OCI-LY1 (cell line): Measurements from ENCODE around the gene ADGRL1.

ENCODE experiments used
- H2AFZ ChIP-seq: fragments of 200-600 bp; sonication (generic), shearing (Covaris generic); 2 replicates; pipeline ENCODE4 v1.6.0; 2014; ENCODE audit warnings: antibody characterized with exemption, mild to moderate bottlenecking, low read length
- H3F3A ChIP-seq: fragments of 200-600 bp; sonication (generic), shearing (Covaris generic); 2 replicates; pipeline ENCODE4 v1.6.0; 2014; ENCODE audit warnings: mild to moderate bottlenecking, antibody characterized with exemption, low read length, moderate library complexity; ENCODE audit not compliant: insufficient read depth
- H3K27ac ChIP-seq: fragments of 200-600 bp; sonication (generic); 2 replicates; pipeline ENCODE4 v1.5.1; 2014; ENCODE audit warnings: low read length, mixed run types, mild to moderate bottlenecking, low read depth; ENCODE audit not compliant: poor library complexity, severe bottlenecking
- H3K27me3 ChIP-seq: fragments of 200-600 bp; sonication (generic); 2 replicates; pipeline ENCODE4 v1.6.0; 2014; ENCODE audit warnings: antibody characterized with exemption, mild to moderate bottlenecking, low read length, moderate library complexity; ENCODE audit not compliant: insufficient read depth
- H3K36me3 ChIP-seq: fragments of 200-600 bp; sonication (generic); 2 replicates; pipeline ENCODE4 v1.6.1; 2014; ENCODE audit warnings: mild to moderate bottlenecking, antibody characterized with exemption, low read length, moderate library complexity, mixed read lengths; ENCODE audit not compliant: insufficient read depth
- H3K4me1 ChIP-seq: fragments of 200-600 bp; sonication (generic); 2 replicates; pipeline ENCODE4 v1.5.1; 2014; ENCODE audit warnings: mild to moderate bottlenecking, low read length, moderate library complexity; ENCODE audit not compliant: insufficient read depth, severe bottlenecking
- H3K4me2 ChIP-seq: fragments of 200-600 bp; sonication (generic), shearing (Covaris generic); 2 replicates; pipeline ENCODE4 v1.6.1; 2014; ENCODE audit warnings: low read length
- H3K4me3 ChIP-seq: fragments of 200-600 bp; sonication (generic); 2 replicates; pipeline ENCODE4 v1.5.1; 2014; ENCODE audit warnings: low read length, low read depth, mild to moderate bottlenecking, mixed read lengths; ENCODE audit not compliant: poor library complexity, severe bottlenecking
- H3K79me2 ChIP-seq: fragments of 200-600 bp; shearing (Covaris generic); 2 replicates; pipeline ENCODE4 v1.6.1; 2016; ENCODE audit warnings: mixed run types, low read length, mixed read lengths; ENCODE audit not compliant: insufficient read depth
- H3K9ac ChIP-seq: fragments of 200-600 bp; sonication (generic), shearing (Covaris generic); 2 replicates; pipeline ENCODE4 v1.6.1; 2014; ENCODE audit warnings: mild to moderate bottlenecking, low read length, mixed read lengths
- H3K9me2 ChIP-seq: fragments of 200-600 bp; sonication (generic), shearing (Covaris generic); 2 replicates; pipeline ENCODE4 v1.6.1; 2014; ENCODE audit warnings: low read depth, mild to moderate bottlenecking, low read length, mixed read lengths
- H3K9me3 ChIP-seq: fragments of 200-600 bp; shearing (Covaris generic); 2 replicates; pipeline ENCODE4 v1.6.1; 2014; ENCODE audit warnings: low read length, mixed read lengths
- H4K20me1 ChIP-seq: fragments of 200-600 bp; sonication (generic), shearing (Covaris generic); 2 replicates; pipeline ENCODE4 v1.6.0; 2016; ENCODE audit warnings: mild to moderate bottlenecking, low read length; ENCODE audit not compliant: insufficient read depth
- CTCF ChIP-seq: fragments of 200-600 bp; sonication (generic), shearing (Covaris generic); IDR thresholded peaks from 2 replicates; pipeline ENCODE4 v1.5.1; 2017; ENCODE audit warnings: mild to moderate bottlenecking, antibody characterized with exemption, low read length, moderate library complexity, mixed read lengths
- EZH2 ChIP-seq: fragments of 200-600 bp; sonication (generic), shearing (Covaris generic); IDR thresholded peaks from 2 replicates; pipeline ENCODE4 v1.8.0; 2017; ENCODE audit warnings: borderline replicate concordance, mixed run types, mild to moderate bottlenecking, antibody characterized with exemption, low read length, moderate library complexity, mixed read lengths

ADGRL1 gene

GRCh38 chr19:14127929-14128509, 78.0 kb downstream of the ADGRL1 start:
- Histone ChIP-seq H3K27ac (peak overlapping the region; percentile 11), H2AFZ (no peak overlapping the region), H3K4me3 (no peak overlapping the region), H3K36me3 (peaks cover 60% of the 10 kb centered on the region), H3F3A (no peaks in the 10 kb centered on the region), H3K4me1 (peaks cover 4% of the 10 kb centered on the region), H3K27me3 (no peaks in the 10 kb centered on the region), H3K9ac (no peak overlapping the region), H3K9me3 (no peaks in the 10 kb centered on the region), H4K20me1 (no peaks in the 10 kb centered on the region), H3K4me2 (no peak overlapping the region), H3K9me2 (no peaks in the 10 kb centered on the region), H3K79me2 (no peaks in the 10 kb centered on the region)
- TF ChIP-seq EZH2 = no peak
- no peak for TF ChIP-seq CTCF

DNA sequence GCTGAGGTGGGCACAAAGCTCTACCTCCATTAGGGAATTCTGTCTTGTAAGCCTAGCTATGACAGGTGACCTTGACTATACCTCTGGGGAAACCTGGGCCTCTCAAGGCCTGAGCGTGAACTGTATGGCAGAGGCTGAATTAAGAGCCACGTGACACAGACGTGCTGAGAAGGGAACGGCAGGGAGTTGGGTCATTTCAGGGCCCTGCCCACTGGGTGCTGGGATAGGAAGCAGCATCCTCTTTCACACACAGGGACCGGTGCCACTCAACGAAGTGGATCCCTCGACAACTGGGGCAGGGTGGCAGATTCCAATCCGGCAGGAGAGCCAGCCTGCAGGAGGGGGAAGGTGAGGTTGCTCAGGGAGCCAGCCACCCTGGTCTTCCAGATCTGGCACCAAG, 78.8 kb downstream of the ADGRL1 start:
- Histone ChIP-seq H3K9me3 (no peaks in the 10 kb centered on the region), H3K9me2 (no peaks in the 10 kb centered on the region), H3K27me3 (no peaks in the 10 kb centered on the region), H3K9ac (no peak overlapping the region), H3K27ac (no peak overlapping the region), H3K4me3 (no peak overlapping the region), H4K20me1 (no peaks in the 10 kb centered on the region), H3F3A (no peaks in the 10 kb centered on the region), H3K4me2 (no peak overlapping the region), H3K79me2 (no peaks in the 10 kb centered on the region), H2AFZ (no peak overlapping the region), H3K36me3 (peaks cover 60% of the 10 kb centered on the region), H3K4me1 (peaks cover 4% of the 10 kb centered on the region)
- TF ChIP-seq CTCF (no peak), EZH2 (no peak)

DNA sequence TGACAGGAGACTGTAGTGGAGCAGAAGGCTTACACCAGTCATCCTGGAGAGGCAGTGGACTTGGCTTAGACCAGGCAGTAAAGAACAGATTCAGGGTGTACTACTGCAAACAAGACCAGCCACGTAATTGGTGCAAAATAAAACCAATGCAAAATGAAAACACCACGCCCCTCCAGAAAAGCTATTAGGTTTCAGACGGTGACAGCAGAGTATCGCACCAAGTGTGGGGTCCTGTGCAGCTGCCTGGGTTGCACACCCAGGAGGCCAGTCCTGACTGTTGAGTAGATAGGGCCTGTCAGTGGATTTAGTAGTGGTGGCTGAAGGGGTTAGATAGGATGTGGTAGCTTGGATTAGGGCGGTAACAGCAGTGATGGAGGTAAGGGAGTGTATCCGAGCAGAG, 83.0 kb downstream of the ADGRL1 start:
- H3K79me2 ChIP-seq = no peaks in the 10 kb centered on the region
- H3K9me3 ChIP-seq = no peaks in the 10 kb centered on the region
- H3K27ac ChIP-seq = no peak overlapping the region
- H4K20me1 ChIP-seq = no peaks in the 10 kb centered on the region
- TF ChIP-seq EZH2 = no peak
- TF ChIP-seq CTCF = no peak
- no peaks in the 10 kb centered on the region for H3K27me3 ChIP-seq
- no peaks in the 10 kb centered on the region for H3K9me2 ChIP-seq
- H2AFZ ChIP-seq = no peak overlapping the region
- no peak overlapping the region for H3K4me3 ChIP-seq
- H3K4me1 ChIP-seq = peaks cover 9% of the 10 kb centered on the region
- no peak overlapping the region for H3K4me2 ChIP-seq
- peaks cover 38% of the 10 kb centered on the region for H3K36me3 ChIP-seq
- H3K9ac ChIP-seq = no peak overlapping the region
- 0 out of 2 replicates have a peak, but pooled peaks cover 4% of the 10 kb centered on the region for H3F3A ChIP-seq
